Mesodermal cell (in vitro differentiated cells): ENCODE results near the gene LEFTY1.

ENCODE experiments used
- H3K27ac ChIP-seq: 2 replicates; pipeline ENCODE4 v1.7.0; 2013; ENCODE audit warnings: mild to moderate bottlenecking, low read depth, low read length, moderate library complexity; ENCODE audit not compliant: severe bottlenecking
- H3K36me3 ChIP-seq: 2 replicates; pipeline ENCODE4 v1.7.1; 2013; ENCODE audit warnings: mild to moderate bottlenecking, low read length, moderate library complexity; ENCODE audit not compliant: control insufficient read depth, insufficient read depth
- H3K4me1 ChIP-seq: one replicate; pipeline ENCODE4 v1.7.1; 2013; ENCODE audit warnings: mild to moderate bottlenecking, low read length; ENCODE audit not compliant: insufficient read depth, control insufficient read depth, poor library complexity, severe bottlenecking
- H3K4me3 ChIP-seq: 2 replicates; pipeline ENCODE4 v1.7.0; 2013; ENCODE audit warnings: low read length, control low read depth, mild to moderate bottlenecking; ENCODE audit not compliant: insufficient read depth, poor library complexity, severe bottlenecking; ENCODE audit errors: extremely low read depth
- H3K9me3 ChIP-seq: 2 replicates; pipeline ENCODE4 v1.7.1; 2013; ENCODE audit warnings: mild to moderate bottlenecking, low read length, moderate library complexity; ENCODE audit not compliant: control insufficient read depth
- WGBS, 2 experiments: methylation state at CpG; one replicate each; pipeline ENCODE4 v1.1.5; 2013; ENCODE audit warnings: missing lambda C conversion rate in 2 of 2; ENCODE audit not compliant: insufficient coverage in 2 of 2; 5-methylcytosine and 5-hydroxymethylcytosine counted together

LEFTY1 gene

DNA sequence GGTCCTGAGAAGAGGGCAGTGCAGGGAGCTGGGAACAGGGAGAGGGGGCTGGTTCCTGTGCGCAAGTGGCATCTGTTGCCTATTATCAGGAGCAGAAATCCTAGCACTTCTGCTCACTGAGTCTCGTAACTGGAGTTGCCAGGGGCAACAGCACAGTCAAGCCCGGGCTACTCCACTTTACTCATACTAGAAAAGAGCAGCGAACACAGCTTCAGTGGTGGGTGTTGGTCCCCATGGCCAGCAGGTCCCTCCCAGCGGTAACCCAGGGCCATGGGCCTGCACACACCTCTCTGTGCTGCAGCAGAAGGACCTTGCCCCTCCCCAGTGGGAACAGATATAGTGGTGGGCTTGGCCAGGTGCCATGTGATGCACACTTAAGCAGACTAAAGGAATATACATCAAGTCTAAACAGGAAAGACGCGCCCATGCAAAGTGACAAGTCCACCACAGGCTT is 26.6 kb upstream of the LEFTY1 start:
- H3K27ac ChIP-seq, result no peak overlapping the region
- H3K9me3 ChIP-seq, result no peaks in the 10 kb centered on the region
- WGBS, 2 experiments, result 92 to 97% methylated on average over 5 to 7 of the region's 7 CpGs
- H3K4me1 ChIP-seq, result peaks cover 5% of the 10 kb centered on the region
- H3K4me3 ChIP-seq, result no peak overlapping the region
- H3K36me3 ChIP-seq, result peaks cover 31% of the 10 kb centered on the region

- Histone ChIP-seq H3K36me3 (peaks cover 24% of the 10 kb centered on the region), H3K9me3 (no peaks in the 10 kb centered on the region), H3K27ac (no peak overlapping the region), H3K4me3 (no peak overlapping the region), H3K4me1 (peaks cover 5% of the 10 kb centered on the region)
- 86 to 90% methylated on average over 2 to 4 of the region's 6 CpGs for WGBS, 2 experiments
These were observed 26.0 kb upstream of the LEFTY1 start for GRCh38 chr1:225914947-225915346.

DNA sequence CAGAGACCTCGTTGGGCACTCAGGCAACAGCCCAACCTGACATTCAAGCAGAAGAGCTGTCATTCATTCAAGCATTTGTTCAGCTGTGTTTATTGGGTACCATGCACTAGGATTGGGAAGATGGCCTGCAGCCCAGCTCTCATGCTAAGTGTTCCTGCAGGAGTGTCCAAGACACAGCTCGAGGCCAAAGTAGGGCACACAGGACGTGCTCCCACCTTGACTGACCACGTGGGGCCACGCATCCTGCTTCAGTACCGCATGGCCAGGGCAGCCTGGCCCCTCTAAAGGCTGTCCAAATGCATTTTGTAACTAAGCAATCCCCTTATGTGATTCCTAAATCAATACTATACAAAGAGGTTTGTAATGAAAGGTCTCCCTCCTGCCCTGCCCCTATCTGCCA is 25.4 kb upstream of the LEFTY1 start:
- Histone ChIP-seq H3K4me3 (no peak overlapping the region), H3K27ac (no peak overlapping the region), H3K36me3 (peaks cover 19% of the 10 kb centered on the region), H3K4me1 (peaks cover 5% of the 10 kb centered on the region), H3K9me3 (no peaks in the 10 kb centered on the region)
- WGBS, 2 experiments, result 96% methylated on average over 5 to 6 of the region's 6 CpGs

- Histone ChIP-seq H3K27ac (no peak overlapping the region), H3K4me1 (peaks cover 5% of the 10 kb centered on the region), H3K9me3 (no peaks in the 10 kb centered on the region), H3K4me3 (no peak overlapping the region), H3K36me3 (no peaks in the 10 kb centered on the region)
- WGBS, 2 experiments, result 40 to 42% methylated on average over 47 to 51 of the region's 53 CpGs
These were observed 22.5 kb upstream of the LEFTY1 start for GRCh38 chr1:225911191-225912130.

GRCh38 chr1:225909477-225909876 is 20.5 kb upstream of the LEFTY1 start:
- 91% methylated on average over 1 of the region's 1 CpG; no CpG with 5 or more reads in 1 of the 2 experiments for WGBS, 2 experiments
- Histone ChIP-seq H3K36me3 (no peaks in the 10 kb centered on the region), H3K4me1 (no peaks in the 10 kb centered on the region), H3K4me3 (no peak overlapping the region), H3K27ac (no peak overlapping the region), H3K9me3 (no peaks in the 10 kb centered on the region)

GRCh38 chr1:225908773-225909172 is 19.8 kb upstream of the LEFTY1 start:
- Histone ChIP-seq H3K4me1 (no peaks in the 10 kb centered on the region), H3K9me3 (no peaks in the 10 kb centered on the region), H3K36me3 (no peaks in the 10 kb centered on the region), H3K4me3 (no peak overlapping the region), H3K27ac (no peak overlapping the region)
- WGBS, 2 experiments, result 90 to 100% methylated on average over 1 of the region's 2 CpGs

GRCh38 chr1:225908013-225908640 is 19.2 kb upstream of the LEFTY1 start:
- Histone ChIP-seq H3K4me1 (no peaks in the 10 kb centered on the region), H3K36me3 (no peaks in the 10 kb centered on the region), H3K9me3 (no peaks in the 10 kb centered on the region), H3K27ac (no peak overlapping the region), H3K4me3 (no peak overlapping the region)
- WGBS, 2 experiments, result 88 to 95% methylated on average over 5 of the region's 5 CpGs

DNA sequence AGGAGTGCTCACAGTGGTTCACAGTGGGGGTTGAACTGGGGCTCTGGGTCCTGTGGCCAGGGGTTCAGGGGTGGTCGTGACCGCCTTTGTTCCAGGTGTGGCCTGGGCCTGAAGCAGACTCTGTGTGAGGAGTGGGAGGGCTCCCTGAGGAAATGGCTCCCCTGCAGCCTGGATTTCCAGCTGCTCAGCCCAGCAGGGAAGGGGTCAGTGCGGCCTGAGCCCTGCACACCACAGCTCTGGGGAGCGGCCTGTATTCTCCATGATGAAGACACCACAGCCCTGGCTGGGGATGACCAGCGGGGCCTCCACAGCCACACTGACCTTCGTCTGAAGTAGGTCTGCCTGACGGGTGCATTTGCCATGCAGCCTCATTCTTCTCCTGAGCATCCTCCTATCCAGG is 18.4 kb upstream of the LEFTY1 start:
- Histone ChIP-seq H3K4me3 (no peak overlapping the region), H3K4me1 (no peaks in the 10 kb centered on the region), H3K36me3 (no peaks in the 10 kb centered on the region), H3K27ac (no peak overlapping the region), H3K9me3 (no peaks in the 10 kb centered on the region)
- WGBS, 2 experiments, result 92 to 95% methylated on average over 5 to 6 of the region's 7 CpGs

- H3K36me3 ChIP-seq, result no peaks in the 10 kb centered on the region
- H3K4me3 ChIP-seq, result no peak overlapping the region
- 92 to 97% methylated on average over 6 of the region's 6 CpGs for WGBS, 2 experiments
- no peaks in the 10 kb centered on the region for H3K9me3 ChIP-seq
- H3K27ac ChIP-seq, result no peak overlapping the region
- H3K4me1 ChIP-seq, result no peaks in the 10 kb centered on the region
These were observed 17.5 kb upstream of the LEFTY1 start for GRCh38 chr1:225906467-225906866.

DNA sequence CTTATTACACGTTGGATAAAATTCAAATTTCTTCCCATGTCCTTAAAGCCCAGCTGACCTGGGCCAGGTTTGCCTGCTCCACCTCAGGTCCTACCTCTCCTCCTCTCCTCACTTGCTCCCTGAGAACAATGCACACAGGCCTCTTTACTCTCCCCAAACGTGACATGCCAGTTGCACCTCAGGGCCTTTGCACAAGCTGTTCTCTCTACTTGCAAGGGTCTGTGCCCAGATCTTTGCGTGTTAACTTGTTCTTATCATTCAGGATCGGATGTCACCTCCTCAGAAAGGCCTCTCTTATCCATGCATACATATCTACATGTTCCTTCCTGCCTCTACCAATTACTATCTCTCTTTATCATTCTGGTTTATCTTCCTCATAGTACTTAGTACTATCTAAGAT is 14.7 kb upstream of the LEFTY1 start:
- H3K4me3 ChIP-seq, result no peak overlapping the region
- peaks cover 6% of the 10 kb centered on the region for H3K4me1 ChIP-seq
- 81 to 91% methylated on average over 4 of the region's 4 CpGs for WGBS, 2 experiments

More for the DNA sequence above, 14.7 kb upstream of the LEFTY1 start:
- H3K27ac ChIP-seq, result no peak overlapping the region
- H3K36me3 ChIP-seq, result no peaks in the 10 kb centered on the region
- no peaks in the 10 kb centered on the region for H3K9me3 ChIP-seq
